Measurements from ENCODE around the gene ULBP1. TPM values are rescaled to one million over a fixed set of nuclear protein-coding genes. Genes with fewer than 3 reads are reported as not detected.

The ULBP1 gene
- total RNA-seq, 1 experiment from 2014 or later = 3.1 TPM

DNA sequence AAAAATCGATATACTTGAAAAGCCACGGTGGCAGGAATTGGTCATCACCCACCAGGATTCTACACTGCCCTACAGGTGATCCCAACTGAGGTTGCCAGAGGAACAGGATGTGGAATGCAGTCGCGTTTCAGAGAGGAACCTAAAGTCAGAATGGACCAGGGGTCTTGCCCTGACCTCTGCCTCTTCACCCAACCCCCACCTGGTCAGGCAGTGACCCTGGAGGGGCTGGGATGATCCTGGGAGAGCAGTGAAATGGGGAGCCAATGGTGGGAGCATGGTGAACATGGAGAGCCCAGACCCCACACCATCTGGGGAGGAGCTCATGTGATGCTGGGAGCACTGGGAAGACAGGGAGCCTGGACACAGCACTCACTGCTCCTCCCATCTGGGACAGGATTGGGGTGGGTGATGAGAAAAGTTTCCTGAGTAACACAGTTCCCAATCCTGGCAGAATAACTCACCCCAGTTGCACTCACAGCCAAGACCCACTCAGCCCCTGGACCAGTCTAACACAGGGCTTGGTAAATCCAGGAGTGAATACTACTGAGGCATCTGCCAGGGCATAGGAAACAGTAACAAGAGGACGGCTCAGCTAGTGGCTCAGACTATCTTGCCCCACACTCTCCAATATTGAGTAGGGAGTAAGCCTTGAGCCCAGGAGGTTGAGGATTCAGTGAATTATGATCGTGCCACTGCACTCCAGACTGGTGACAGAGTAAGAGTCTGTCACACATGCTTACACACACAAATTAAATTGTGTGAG lies 23.7 kb upstream of the ULBP1 start:
- in situ Hi-C loops (cut with HindIII; ENCODE audit: low pct_unique_long_range_greater_than_20kb, low sequenced_read_pairs) = no loop called here
- intact Hi-C loops (cut with micrococcal nuclease; ENCODE audit: unreplicated experiment) = no loop called here

GRCh38 chr6:149940672-149940982 lies 23.1 kb upstream of the ULBP1 start:
- Histone ChIP-seq H3K4me3 (ENCODE audit: low read depth in 2 of 2, low read length in 2 of 2) (no peak overlapping the region), H3K9me3 (ENCODE audit: control insufficient read depth, insufficient read depth, low read depth, low read length) (no peaks in the 10 kb centered on the region), H3K36me3 (ENCODE audit: control insufficient read depth, insufficient read depth, low read length) (no peaks in the 10 kb centered on the region), H3K4me1 (ENCODE audit: control insufficient read depth, insufficient read depth, low read length) (peaks cover 6% of the 10 kb centered on the region; the same call in 1 of the 2 replicates), H3K27me3 (ENCODE audit: control insufficient read depth, insufficient read depth, low read length) (peaks cover 15% of the 10 kb centered on the region), H3K27ac (ENCODE audit: low read length) (no peak overlapping the region)
- in situ Hi-C loops (cut with HindIII; ENCODE audit: low pct_unique_long_range_greater_than_20kb, low sequenced_read_pairs) = no loop called here
- no TSS peak for BruUV-seq (replicated peaks)
- intact Hi-C loops (cut with micrococcal nuclease; ENCODE audit: unreplicated experiment) = no loop called here
- ChIA-PET CTCF (interaction anchor here (0.6 to 0.9 kb wide), 2 partner anchors 20 to 76 kb away, joined by 3 read pairs; no protein-coding TSS in a partner anchor), POLR2A (no interaction called here)
- TF ChIP-seq TCF7L2 (IDR thresholded peaks at IDR 0.05; ENCODE audit: low read depth, low read length) (no peak), REST (IDR thresholded peaks at IDR 0.05; ENCODE audit: insufficient read depth in 1 of 2, low read depth in 2 of 2, low read length in 1 of 2) (no peak), POLR2AphosphoS5 (IDR thresholded peaks at IDR 0.05; ENCODE audit: low read depth, low read length) (no peak), SIN3A (IDR thresholded peaks at IDR 0.05; ENCODE audit: borderline replicate concordance, insufficient read depth, low read depth, low read length) (no peak), CTCF (IDR thresholded peaks at IDR 0.05) (no peak)
- ATAC-seq (no peak), DNase-seq (ENCODE audit: low read depth, low spot score) (no peak)

More for the DNA sequence above, 23.7 kb upstream of the ULBP1 start:
- H3K9me3 ChIP-seq (ENCODE audit: control insufficient read depth, insufficient read depth, low read depth, low read length) = no peaks in the 10 kb centered on the region
- TF ChIP-seq TCF7L2 (IDR thresholded peaks at IDR 0.05; ENCODE audit: low read depth, low read length) = no peak
- TF ChIP-seq CTCF (IDR thresholded peaks at IDR 0.05) = no peak
- TF ChIP-seq SIN3A (IDR thresholded peaks at IDR 0.05; ENCODE audit: borderline replicate concordance, insufficient read depth, low read depth, low read length) = no peak
- no peak for TF ChIP-seq REST (IDR thresholded peaks at IDR 0.05; ENCODE audit: insufficient read depth in 1 of 2, low read depth in 2 of 2, low read length in 1 of 2)
- TF ChIP-seq POLR2AphosphoS5 (IDR thresholded peaks at IDR 0.05; ENCODE audit: low read depth, low read length) = no peak
- ChIA-PET POLR2A (no interaction called here), CTCF (interaction anchor here (0.6 kb wide), 1 partner anchor 20 kb away, joined by 3 read pairs; no protein-coding TSS in a partner anchor)
- H3K4me3 ChIP-seq (ENCODE audit: low read depth in 2 of 2, low read length in 2 of 2) = no peak overlapping the region
- H3K4me1 ChIP-seq (ENCODE audit: control insufficient read depth, insufficient read depth, low read length) = peaks cover 6% of the 10 kb centered on the region; the same call in 1 of the 2 replicates
- no peak for DNase-seq (ENCODE audit: low read depth, low spot score)
- no peak overlapping the region for H3K27ac ChIP-seq (ENCODE audit: low read length)
- peaks cover 15% of the 10 kb centered on the region for H3K27me3 ChIP-seq (ENCODE audit: control insufficient read depth, insufficient read depth, low read length)
- no peak for ATAC-seq
- H3K36me3 ChIP-seq (ENCODE audit: control insufficient read depth, insufficient read depth, low read length) = no peaks in the 10 kb centered on the region
- BruUV-seq (replicated peaks) = no TSS peak
